ENCODE results near the gene TRIM25. TPM values are rescaled to one million over a fixed set of nuclear protein-coding genes. Genes with fewer than 3 reads are reported as not detected.

TRIM25 gene
- total and polyA plus RNA-seq, 2 of the 8 experiments (the other 6 are each of a cell fraction or from before 2014, with no cell fraction given) = 16.6 to 38.9 TPM

- H3K27me3 ChIP-seq (replicated peaks in 1 of 4; ENCODE audit: control insufficient read depth in 3 of 4, extremely low read depth in 1 of 4, insufficient read depth in 3 of 4, low read length in 3 of 4) = peaks cover 0 to 5% (median 3%) of the 10 kb centered on the region in 4 experiments; a peak in 5 of 7 replicates
- CTCF ChIA-PET (ENCODE audit: partially characterized antibody) = interaction anchor here (0.6 to 2.5 kb wide), 5 partner anchors 8 to 19 kb away, joined by 3 to 8 read pairs (median 5); no protein-coding TSS in a partner anchor
- FAIRE-seq = no peak
Measured at GRCh38 chr17:56908001-56908542, 5.8 kb downstream of the TRIM25 start.

More at GRCh38 chr17:56908001-56908542, 5.8 kb downstream of the TRIM25 start:
- Histone ChIP-seq H3K9ac (replicated peaks in 1 of 4; ENCODE audit: extremely low read depth in 1 of 4, low read depth in 3 of 4, low read length in 3 of 4) (no peak overlapping the region; a peak in 2 of 7 replicates), H3K4me3 (ENCODE audit: extremely low read depth in 1 of 4, insufficient read depth in 2 of 4, low read depth in 3 of 4, low read length in 4 of 4) (no peak overlapping the region), H4K5ac (ENCODE audit: insufficient read length, low read depth, low read length) (no peak overlapping the region), H3K79me1 (ENCODE audit: low read depth, low read length) (peaks cover 5% of the 10 kb centered on the region), H2BK120ac (replicated peaks; ENCODE audit: low read depth, low read length) (no peak overlapping the region), H3K9me3 (ENCODE audit: insufficient read depth in 2 of 2, low read depth in 1 of 2, low read length in 1 of 2) (no peaks in the 10 kb centered on the region), H3K56ac (replicated peaks; ENCODE audit: insufficient read length, low read depth, low read length) (no peak overlapping the region), H2BK20ac (ENCODE audit: low read length) (no peak overlapping the region), H2BK15ac (ENCODE audit: low read length) (no peak overlapping the region), H2BK12ac (ENCODE audit: low read depth, low read length) (no peak overlapping the region), H3K23ac (ENCODE audit: insufficient read length) (no peak overlapping the region), H3K27ac (ENCODE audit: low read depth, low read length) (no peak overlapping the region), H3K4me2 (ENCODE audit: insufficient read depth in 1 of 2, low read depth in 2 of 2, low read length in 2 of 2) (no peak overlapping the region), H4K8ac (ENCODE audit: extremely low read depth, insufficient read depth, low read length) (no peak overlapping the region), H2AK5ac (ENCODE audit: low read depth, low read length) (no peak overlapping the region), H3K18ac (ENCODE audit: extremely low read depth, low read length) (no peak overlapping the region), H3K4me1 (replicated peaks in 1 of 4; ENCODE audit: control insufficient read depth in 3 of 4, insufficient read depth in 4 of 4, low read length in 3 of 4) (peaks cover under 1 to 6% (median 3%) of the 10 kb centered on the region in 4 experiments; a peak in 5 of 7 replicates), H4K20me1 (replicated peaks in 1 of 2; ENCODE audit: control insufficient read depth in 1 of 2, insufficient read depth in 2 of 2, low read length in 2 of 2) (peaks cover 0 to 5% of the 10 kb centered on the region in 2 experiments), H2BK5ac (ENCODE audit: low read depth, low read length) (no peak overlapping the region), H3K79me2 (ENCODE audit: control insufficient read depth in 1 of 2, insufficient read depth in 2 of 2, low read length in 2 of 2) (peaks cover 0 to 9% of the 10 kb centered on the region in 2 experiments; a peak in 1 of 4 replicates), H4K91ac (replicated peaks; ENCODE audit: insufficient read length, low read length) (no peak overlapping the region), H3K14ac (ENCODE audit: insufficient read length) (no peak overlapping the region), H3K36me3 (ENCODE audit: control insufficient read depth in 2 of 4, insufficient read depth in 4 of 4, low read length in 3 of 4) (peaks cover 8 to 47% (median 21%) of the 10 kb centered on the region in 4 experiments), H3K23me2 (ENCODE audit: low read depth, low read length) (peaks cover 2% of the 10 kb centered on the region; the same call in 1 of the 2 replicates), H2AFZ (ENCODE audit: low read length) (no peak overlapping the region), H3K4ac (replicated peaks; ENCODE audit: insufficient read length, low read depth, low read length) (no peak overlapping the region)
- 89% methylated on average over 9 of the region's 9 CpGs; no CpG with 5 or more reads in 1 of the 2 experiments for WGBS, 2 experiments (ENCODE audit: extremely low coverage in 1 of 2, insufficient coverage in 1 of 2, insufficient read length in 1 of 2, insufficient replicate concordance in 2 of 2, low coverage in 1 of 2, low lambda C conversion rate in 2 of 2, missing lambda C conversion rate in 1 of 2)
- DNase-seq (ENCODE audit: low read depth in 1 of 2, low spot score in 2 of 2) = no peak
- POLR2A ChIA-PET (ENCODE audit: partially characterized antibody) = no interaction called here
- TF ChIP-seq RXRA (IDR thresholded peaks at IDR 0.05; ENCODE audit: insufficient read depth, low read depth, low read length) = no peak

Measured in H1 (cell line).